Liver (tissue), 2 donors: Measurements from ENCODE around the gene MXRA8.

Experiments used
- ATF3 ChIP-seq: IDR thresholded peaks from 2 replicates; pipeline ENCODE4 v1.6.1; 2016; ENCODE audit warnings: antibody characterized with exemption
- FOXA1 ChIP-seq: IDR thresholded peaks from 2 replicates; pipeline ENCODE4 v1.6.1; 2016; ENCODE audit warnings: antibody characterized with exemption
- RAD21 ChIP-seq, 2 donors: IDR thresholded peaks; 2 replicates each; pipeline ENCODE4 v1.6.1; 2016; ENCODE audit warnings: antibody characterized with exemption in 2 of 2, mild to moderate bottlenecking in 2 of 2
- RXRA ChIP-seq, 2 donors: IDR thresholded peaks; 2 replicates each; pipeline ENCODE4 v1.6.1; 2017 to 2018; ENCODE audit warnings: antibody characterized with exemption in 2 of 2, mild to moderate bottlenecking in 1 of 2
- donor health status: healthy.

DNA sequence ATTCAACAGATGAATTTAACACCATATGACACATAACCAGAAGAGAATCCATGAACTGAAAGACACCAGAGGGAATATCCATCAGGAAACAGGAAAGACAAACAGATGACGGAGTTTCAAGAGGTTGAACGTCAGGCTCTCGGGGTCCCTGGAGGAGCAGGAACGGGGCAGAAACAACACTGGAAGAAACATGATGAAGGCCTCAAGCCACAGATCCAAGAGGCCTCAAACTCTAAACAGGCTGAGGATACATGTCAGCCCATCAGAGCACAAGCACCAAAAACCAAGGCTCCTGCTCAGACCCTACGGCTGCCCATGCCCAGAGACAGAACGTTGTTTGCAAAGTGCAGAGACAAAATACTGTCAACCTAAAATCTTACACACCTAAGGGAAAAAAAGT lies 40.9 kb downstream of the MXRA8 start:
- TF ChIP-seq RXRA (IDR thresholded peaks at IDR 0.05) = no peak
- TF ChIP-seq FOXA1 = no peak
- no peak for TF ChIP-seq ATF3
- no peak for TF ChIP-seq RAD21 (IDR thresholded peaks at IDR 0.05)
